HCT116 (cell line): ENCODE measurements around the gene RIMS4. TPM values are rescaled to one million over a fixed set of nuclear protein-coding genes. Genes with fewer than 3 reads are reported as not detected.
A peak's percentile ranks its signal among the peaks of the same experiment; 100 is the strongest.

Source experiments
- ATAC-seq: fragments of 200-7000 bp; cut with Tn5 transposase; 2 replicates; pipeline ENCODE4 v1.9.1; 2020; ENCODE audit warnings: mild to moderate bottlenecking, moderate library complexity
- BruUV-seq: library from RNA; stranded (reverse); fragments of 400-500 nt; replicated peaks from 2 replicates; lab custom pipeline; 2021; lab: Mats Ljungman, UMichigan
- CTCF ChIA-PET: fragments of 300-600 bp; sonication (Branson Sonifier 250); formaldehyde crosslinking; loops from one replicate; lab custom pipeline; 2021; ENCODE audit warnings: antibody characterized with exemption; lab: Charles Lee
- POLR2A ChIA-PET: fragments of 300-600, 350-600 bp; sonication (Branson Sonifier 250); formaldehyde crosslinking; loops from one replicate; lab custom pipeline; 2021; ENCODE audit warnings: antibody characterized with exemption; lab: Charles Lee
- RAD21 ChIA-PET, 2 experiments: fragments of 300-600 bp; sonication (Branson Sonifier 250); formaldehyde crosslinking; loops; one replicate each; lab custom pipeline; 2023; ENCODE audit warnings: low total read pairs in 2 of 2; ENCODE audit not compliant: uncharacterized antibody in 2 of 2, unreplicated experiment in 2 of 2, low non-redundant PET in 1 of 2; lab: Charles Lee
- DNase-seq: peaks from one replicate; pipeline ENCODE4 v3.0.0-alpha.2; 2010; ENCODE audit warnings: low read depth, low spot score
- H2AFZ ChIP-seq: fragments of 200-600 bp; shearing (Covaris generic), sonication (generic); 2 replicates; pipeline ENCODE4 v1.6.1; 2017; ENCODE audit warnings: low read depth, mixed run types, mixed read lengths, antibody characterized with exemption, low read length; ENCODE audit not compliant: poor library complexity, severe bottlenecking
- H3K27ac ChIP-seq: 2 replicates; pipeline ENCODE4 v1.5.1; 2012; ENCODE audit warnings: low read depth, low read length
- H3K27me3 ChIP-seq: fragments of 200-600 bp; sonication (generic); 2 replicates; pipeline ENCODE4 v1.6.1; 2016; ENCODE audit warnings: mixed run types, low read length, mixed read lengths; ENCODE audit not compliant: insufficient read depth
- H3K36me3 ChIP-seq, 2 experiments: fragments of 200-500 bp in 1 of 2; fragments of 200-600 bp in 1 of 2; sonication (Bioruptor generic) in 1 of 2; sonication (generic) in 1 of 2; 2 replicates each; pipeline versions ENCODE4 v1.5.1 to v1.6.1; 2014 to 2016; ENCODE audit warnings: low read length in 2 of 2, inconsistent platforms in 1 of 2, mixed read lengths in 1 of 2, mixed run types in 1 of 2; ENCODE audit not compliant: insufficient read depth in 2 of 2, control insufficient read depth in 1 of 2
- H3K4me1 ChIP-seq, 2 experiments: fragments of 200-600 bp in 1 of 2; sonication (generic) in 1 of 2; 2 replicates each; pipeline versions ENCODE4 v1.5.1 to v1.6.1; 2012 to 2017; ENCODE audit warnings: low read length in 2 of 2, inconsistent platforms in 1 of 2, mild to moderate bottlenecking in 1 of 2, mixed read lengths in 1 of 2, mixed run types in 1 of 2, moderate library complexity in 1 of 2; ENCODE audit not compliant: insufficient read depth in 2 of 2, control insufficient read depth in 1 of 2
- H3K4me2 ChIP-seq: fragments of 200-600 bp; sonication (generic); 2 replicates; pipeline ENCODE4 v1.6.1; 2017; ENCODE audit warnings: mixed run types, low read length, mixed read lengths
- H3K4me3 ChIP-seq, 2 experiments: fragments of 200-600 bp in 1 of 2; sonication (generic) in 1 of 2; replicated peaks in 1 of 2; 2 replicates each; pipeline ENCODE4 v1.5.1; 2011 to 2016; ENCODE audit warnings: low read length in 2 of 2, control low read depth in 1 of 2, low read depth in 1 of 2, mild to moderate bottlenecking in 1 of 2, mixed read lengths in 1 of 2, mixed run types in 1 of 2
- H3K79me2 ChIP-seq: fragments of 200-600 bp; sonication (generic); 2 replicates; pipeline ENCODE4 v1.6.1; 2017; ENCODE audit warnings: mild to moderate bottlenecking, mixed run types, low read length, moderate library complexity, mixed read lengths; ENCODE audit not compliant: insufficient read depth
- H3K9ac ChIP-seq: fragments of 200-600 bp; sonication (generic); 2 replicates; pipeline ENCODE4 v1.6.1; 2016; ENCODE audit warnings: low read length, mixed read lengths
- H3K9me2 ChIP-seq: fragments of 200-600 bp; sonication (generic), shearing (Covaris generic); 2 replicates; pipeline ENCODE4 v1.6.1; 2017; ENCODE audit warnings: mixed run types, mild to moderate bottlenecking, moderate library complexity; ENCODE audit not compliant: insufficient read depth
- H3K9me3 ChIP-seq, 2 experiments: fragments of 200-500 bp in 1 of 2; fragments of 200-600 bp in 1 of 2; sonication (Bioruptor generic) in 1 of 2; sonication (generic) in 1 of 2; 2 replicates each; pipeline ENCODE4 v1.6.1; 2014 to 2017; ENCODE audit warnings: low read length in 2 of 2, mixed read lengths in 2 of 2, inconsistent platforms in 1 of 2, low read depth in 1 of 2, mild to moderate bottlenecking in 1 of 2, mixed run types in 1 of 2, moderate library complexity in 1 of 2; ENCODE audit not compliant: control insufficient read depth in 1 of 2, insufficient read depth in 1 of 2
- H4K20me1 ChIP-seq: fragments of 200-600 bp; sonication (generic), shearing (Covaris generic); 2 replicates; pipeline ENCODE4 v1.6.1; 2017; ENCODE audit warnings: mixed run types, mild to moderate bottlenecking, moderate library complexity; ENCODE audit not compliant: insufficient read depth
- CEBPB ChIP-seq: IDR thresholded peaks from 2 replicates; pipeline ENCODE4 v1.6.1; 2012; ENCODE audit warnings: low read depth
- CTCF ChIP-seq, 3 experiments: fragments of 200-600 bp in 1 of 3; sonication (generic) in 1 of 3; IDR thresholded peaks in 2 of 3; conservative IDR thresholded peaks in 1 of 3; 2 replicates each; pipeline ENCODE4 v1.5.1; 2012 to 2017; ENCODE audit warnings: low read depth in 2 of 3, low read length in 2 of 3, antibody characterized with exemption in 1 of 3, borderline replicate concordance in 1 of 3, control low read depth in 1 of 3, mild to moderate bottlenecking in 1 of 3, mixed read lengths in 1 of 3, mixed run types in 1 of 3, moderate library complexity in 1 of 3; ENCODE audit not compliant: insufficient read depth in 1 of 3
- EZH2phosphoT487 ChIP-seq: fragments of 200-600 bp; IDR thresholded peaks from 2 replicates; pipeline ENCODE4 v1.6.1; 2018; ENCODE audit warnings: antibody characterized with exemption, borderline replicate concordance
- MAX ChIP-seq: IDR thresholded peaks from 2 replicates; pipeline ENCODE4 v1.6.1; 2012
- RAD21 ChIP-seq: IDR thresholded peaks from 2 replicates; pipeline ENCODE4 v1.6.1; 2012; ENCODE audit warnings: low read depth, mild to moderate bottlenecking
- REST ChIP-seq: IDR thresholded peaks from 2 replicates; pipeline ENCODE4 v1.6.1; 2012; ENCODE audit warnings: low read depth
- YY1 ChIP-seq: IDR thresholded peaks from 2 replicates; pipeline ENCODE4 v1.6.1; 2011; ENCODE audit warnings: low read length, low read depth, moderate library complexity, mild to moderate bottlenecking; ENCODE audit not compliant: insufficient replicate concordance; ENCODE audit errors: extremely low read depth
- intact Hi-C: fragments of 100-400 bp; cut with micrococcal nuclease; formaldehyde crosslinking; loops from 2 replicates; pipeline ENCODE4 v1.10.0; 2022
- total RNA-seq: library from RNA; stranded (reverse); gene quantifications from one replicate; pipeline ENCODE4 v1.2.1, GENCODE V29; 2021; ENCODE audit not compliant: unreplicated experiment

Gene RIMS4
- total RNA-seq, 1 experiment from 2014 or later, result 0.05 TPM

- CTCF ChIA-PET, result interaction anchor here (0.7 to 1.5 kb wide), 6 partner anchors 11 to 66 kb away, joined by 3 to 6 read pairs (median 4); no protein-coding TSS in a partner anchor
- ATAC-seq, result peak; percentile 72
Observed at GRCh38 chr20:44800391-44801046, 9.8 kb downstream of the RIMS4 start.

More at GRCh38 chr20:44800391-44801046, 9.8 kb downstream of the RIMS4 start:
- no peak overlapping the region for H3K4me2 ChIP-seq
- no peak for DNase-seq
- no peaks in the 10 kb centered on the region for H4K20me1 ChIP-seq
- no peaks in the 10 kb centered on the region for H3K9me2 ChIP-seq
- no peak overlapping the region for H3K9ac ChIP-seq
- H3K4me3 ChIP-seq, result no peak overlapping the region
- H3K4me1 ChIP-seq, result no peaks in the 10 kb centered on the region
- no TSS peak for BruUV-seq
- no peak overlapping the region for H2AFZ ChIP-seq
- no peak for TF ChIP-seq YY1
- peak; percentile 51 to 68 (median 51); a peak in 5 of 6 replicates for TF ChIP-seq CTCF (IDR thresholded peaks at IDR 0.05 in 2 of 3, conservative IDR thresholded peaks at IDR 0.05 in 1 of 3; ENCODE audit: borderline replicate concordance in 1 of 3, insufficient read depth in 1 of 3, low read depth in 2 of 3, low read length in 2 of 3)
- no peak for TF ChIP-seq EZH2phosphoT487
- no peak for TF ChIP-seq MAX
- peak; percentile 54; the same call in 1 of the 2 replicates for TF ChIP-seq RAD21
- TF ChIP-seq CEBPB, result no peak
- TF ChIP-seq REST, result no peak
- RAD21 ChIA-PET, result no interaction called here
- intact Hi-C loops, result loop anchor here (1.0 kb wide), 1 partner anchor 67 kb away; no protein-coding TSS in a partner anchor
- no peak overlapping the region for H3K27ac ChIP-seq
- H3K27me3 ChIP-seq, result peaks cover 8% of the 10 kb centered on the region; the same call in 1 of the 2 replicates
- POLR2A ChIA-PET, result no interaction called here
- H3K36me3 ChIP-seq, result no peaks in the 10 kb centered on the region
- no peaks in the 10 kb centered on the region for H3K79me2 ChIP-seq
- no peaks in the 10 kb centered on the region for H3K9me3 ChIP-seq
